Esophagus squamous epithelium (tissue), 4 donors: ENCODE results near the gene TUBB1.

Experiments used
- POLR2A ChIP-seq, 4 donors: fragments of 450-650 bp; IDR thresholded peaks; one replicate each; pipeline ENCODE4 v1.6.1; 2017; ENCODE audit warnings: antibody characterized with exemption in 4 of 4, mild to moderate bottlenecking in 4 of 4, moderate library complexity in 3 of 4
- TF ChIP-seq, protein P1 (sequence below), 6 experiments: fragments of 450-650 bp in 4 of 6; fragments of 200-600 bp in 2 of 6; sonication (generic) in 2 of 6; IDR thresholded peaks; one replicate each; pipeline ENCODE4 v1.5.1; 2016 to 2019; ENCODE audit warnings: antibody characterized with exemption in 6 of 6, mild to moderate bottlenecking in 4 of 6, moderate library complexity in 4 of 6

DNA sequence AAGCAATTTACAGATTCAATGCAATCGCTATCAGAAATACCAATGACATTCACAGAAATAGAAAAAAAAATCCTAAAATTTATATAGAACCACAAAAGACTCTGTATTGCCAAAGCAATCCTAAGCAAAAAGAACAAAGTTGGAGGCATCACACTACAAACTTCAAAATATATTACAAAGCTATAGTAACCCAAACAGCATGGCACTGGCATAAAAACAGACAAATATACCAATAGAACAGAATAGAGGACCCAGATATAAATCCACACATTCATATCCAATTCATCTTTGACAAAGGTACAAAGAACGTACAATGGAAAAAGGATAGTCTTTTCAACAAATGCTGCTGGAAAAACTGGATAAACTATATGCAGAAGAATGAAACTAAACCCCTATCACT is 49.8 kb upstream of the TUBB1 start:
- no peak for TF ChIP-seq POLR2A (IDR thresholded peaks at IDR 0.05)
- TF ChIP-seq, protein P1, sequence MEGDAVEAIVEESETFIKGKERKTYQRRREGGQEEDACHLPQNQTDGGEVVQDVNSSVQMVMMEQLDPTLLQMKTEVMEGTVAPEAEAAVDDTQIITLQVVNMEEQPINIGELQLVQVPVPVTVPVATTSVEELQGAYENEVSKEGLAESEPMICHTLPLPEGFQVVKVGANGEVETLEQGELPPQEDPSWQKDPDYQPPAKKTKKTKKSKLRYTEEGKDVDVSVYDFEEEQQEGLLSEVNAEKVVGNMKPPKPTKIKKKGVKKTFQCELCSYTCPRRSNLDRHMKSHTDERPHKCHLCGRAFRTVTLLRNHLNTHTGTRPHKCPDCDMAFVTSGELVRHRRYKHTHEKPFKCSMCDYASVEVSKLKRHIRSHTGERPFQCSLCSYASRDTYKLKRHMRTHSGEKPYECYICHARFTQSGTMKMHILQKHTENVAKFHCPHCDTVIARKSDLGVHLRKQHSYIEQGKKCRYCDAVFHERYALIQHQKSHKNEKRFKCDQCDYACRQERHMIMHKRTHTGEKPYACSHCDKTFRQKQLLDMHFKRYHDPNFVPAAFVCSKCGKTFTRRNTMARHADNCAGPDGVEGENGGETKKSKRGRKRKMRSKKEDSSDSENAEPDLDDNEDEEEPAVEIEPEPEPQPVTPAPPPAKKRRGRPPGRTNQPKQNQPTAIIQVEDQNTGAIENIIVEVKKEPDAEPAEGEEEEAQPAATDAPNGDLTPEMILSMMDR (IDR thresholded peaks at IDR 0.05), result no peak
